Activated gamma-delta T cell (primary cell): ENCODE results near the gene PCDHB2.
"Not testable (repeated sequence)": the region's sequence is repeated elsewhere in the genome, so short reads cannot be mapped to it uniquely, and the experiment has no call there.

Source experiments
- DNase-seq: peaks from one replicate; lab custom pipeline; 2025; lab: John Stamatoyannopoulos, UW

Gene PCDHB2

DNA sequence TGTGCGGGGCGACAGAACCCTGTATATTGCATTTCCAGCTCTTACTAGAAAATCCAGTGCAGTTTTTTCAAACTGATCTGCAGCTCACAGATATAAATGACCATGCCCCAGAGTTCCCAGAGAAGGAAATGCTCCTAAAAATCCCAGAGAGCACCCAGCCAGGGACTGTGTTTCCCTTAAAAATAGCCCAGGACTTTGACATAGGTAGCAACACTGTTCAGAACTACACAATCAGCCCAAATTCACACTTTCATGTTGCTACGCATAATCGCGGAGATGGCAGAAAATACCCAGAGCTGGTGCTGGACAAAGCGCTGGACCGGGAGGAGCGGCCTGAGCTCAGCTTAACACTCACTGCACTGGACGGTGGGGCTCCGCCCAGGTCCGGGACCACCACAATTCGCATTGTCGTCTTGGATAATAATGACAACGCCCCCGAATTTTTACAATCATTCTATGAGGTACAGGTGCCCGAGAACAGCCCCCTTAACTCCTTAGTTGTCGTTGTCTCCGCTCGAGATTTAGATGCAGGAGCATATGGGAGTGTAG, 41.4 kb downstream of the PCDHB2 start:
- no peak for DNase-seq

DNA sequence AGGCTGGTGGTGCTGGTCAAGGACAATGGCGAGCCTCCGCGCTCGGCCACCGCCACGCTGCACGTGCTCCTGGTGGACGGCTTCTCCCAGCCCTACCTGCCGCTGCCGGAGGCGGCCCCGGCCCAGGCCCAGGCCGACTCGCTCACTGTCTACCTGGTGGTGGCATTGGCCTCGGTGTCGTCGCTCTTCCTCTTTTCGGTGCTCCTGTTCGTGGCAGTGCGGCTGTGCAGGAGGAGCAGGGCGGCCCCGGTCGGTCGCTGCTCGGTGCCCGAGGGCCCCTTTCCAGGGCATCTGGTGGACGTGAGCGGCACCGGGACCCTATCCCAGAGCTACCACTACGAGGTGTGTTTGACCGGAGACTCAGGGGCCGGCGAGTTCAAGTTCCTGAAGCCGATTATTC, 42.9 kb downstream of the PCDHB2 start:
- not testable (repeated sequence) for DNase-seq
